GM12878 (cell line): ENCODE results near the gene ROCK1. TPM values are rescaled to one million over a fixed set of nuclear protein-coding genes. Genes with fewer than 3 reads are reported as not detected.

Experiments used
- ATAC-seq: fragments of 200-7000 bp; cut with Tn5 transposase; 3 replicates; pipeline ENCODE4 v1.9.1; 2020; ENCODE audit warnings: mild to moderate bottlenecking, moderate library complexity
- BruUV-seq: library from RNA; stranded (reverse); fragments of 400-500 nt; replicated peaks from 2 replicates; lab custom pipeline; 2021; lab: Mats Ljungman, UMichigan
- CTCF ChIA-PET: fragments of 300-600 bp; sonication (Branson Sonifier 250); formaldehyde crosslinking; extraction: SDS; loops from one replicate; lab custom pipeline; 2021; ENCODE audit warnings: inconsistent platforms; lab: Yijun Ruan, JAX
- POLR2A ChIA-PET: fragments of 350-600 bp; formaldehyde crosslinking; extraction: SDS; loops from one replicate; lab custom pipeline; 2021; ENCODE audit warnings: inconsistent platforms; lab: Charles Lee
- RAD21 ChIA-PET: fragments of 300-600 bp; sonication (Branson Sonifier 250); formaldehyde crosslinking; loops from one replicate; lab custom pipeline; 2023; ENCODE audit warnings: antibody characterized with exemption; ENCODE audit not compliant: unreplicated experiment; lab: Charles Lee
- SMC1A ChIA-PET: fragments of 300-600 bp; sonication (Branson Sonifier 250); formaldehyde crosslinking; loops from one replicate; lab custom pipeline; 2023; ENCODE audit not compliant: unreplicated experiment, uncharacterized antibody; lab: Charles Lee
- DNase-seq: peaks from one replicate; pipeline ENCODE4 v3.0.0-alpha.2; 2011; ENCODE audit warnings: low read depth, low spot score
- FAIRE-seq: peaks from 3 replicates; lab custom pipeline; 2011; peaks lifted over from hg19 to GRCh38; lab: Jason Lieb, UNC
- H2AFZ ChIP-seq: 2 replicates; pipeline ENCODE4 v1.6.0; 2011; ENCODE audit warnings: low read depth, low read length, control low read depth; ENCODE audit not compliant: control insufficient read depth
- H3K27ac ChIP-seq: 2 replicates; pipeline ENCODE4 v1.5.1; 2011; ENCODE audit warnings: control low read depth; ENCODE audit not compliant: control insufficient read depth, insufficient read depth
- H3K27me3 ChIP-seq, 2 experiments: replicated peaks in 1 of 2; 2 replicates each; pipeline versions ENCODE4 v1.6.0 to v1.6.1; 2011; ENCODE audit warnings: low read length in 1 of 2; ENCODE audit not compliant: control insufficient read depth in 2 of 2, insufficient read depth in 2 of 2
- H3K36me3 ChIP-seq, 2 experiments: 2 replicates each; pipeline ENCODE4 v1.5.1; 2011; ENCODE audit warnings: low read length in 1 of 2; ENCODE audit not compliant: control insufficient read depth in 2 of 2, insufficient read depth in 2 of 2
- H3K4me1 ChIP-seq: 2 replicates; pipeline ENCODE4 v1.6.1; 2011; ENCODE audit warnings: mild to moderate bottlenecking, low read length, moderate library complexity, mixed read lengths; ENCODE audit not compliant: control insufficient read depth, insufficient read depth
- H3K4me2 ChIP-seq: 2 replicates; pipeline ENCODE4 v1.6.0; 2011; ENCODE audit warnings: control low read depth; ENCODE audit not compliant: control insufficient read depth, insufficient read depth
- H3K4me3 ChIP-seq: fragments of 200-600 bp; sonication (generic); 2 replicates; pipeline ENCODE4 v1.5.1; 2016
- H3K79me2 ChIP-seq: 2 replicates; pipeline ENCODE4 v1.6.0; 2011; ENCODE audit warnings: low read length; ENCODE audit not compliant: control insufficient read depth, insufficient read depth
- H3K9ac ChIP-seq: 2 replicates; pipeline ENCODE4 v1.8.0; 2011; ENCODE audit warnings: low read length, control low read depth, mixed read lengths; ENCODE audit not compliant: control insufficient read depth, insufficient read depth
- H3K9me3 ChIP-seq: replicated peaks from 3 replicates; pipeline ENCODE4 v1.5.1; 2011; ENCODE audit warnings: mild to moderate bottlenecking, low read length; ENCODE audit not compliant: control insufficient read depth, insufficient read depth
- H4K20me1 ChIP-seq: 2 replicates; pipeline ENCODE4 v1.6.0; 2011; ENCODE audit not compliant: control insufficient read depth, insufficient read depth
- EP300 ChIP-seq, 2 experiments: fragments of 150-350 bp in 1 of 2; IDR thresholded peaks; 2 replicates each; pipeline ENCODE4 v1.6.1; 2011 to 2012; ENCODE audit warnings: low read depth in 2 of 2, low read length in 2 of 2, borderline replicate concordance in 1 of 2, improper control_type of control experiment in 1 of 2, inconsistent platforms in 1 of 2; ENCODE audit not compliant: control insufficient read depth in 1 of 2
- PAX5 ChIP-seq: IDR thresholded peaks from 2 replicates; pipeline ENCODE4 v1.6.1; 2011; ENCODE audit warnings: low read depth, low read length, borderline replicate concordance
- RELA ChIP-seq: fragments of 450-650 bp; IDR thresholded peaks from 2 replicates; pipeline ENCODE4 v1.8.0; 2014; ENCODE audit warnings: borderline replicate concordance; ENCODE audit not compliant: partially characterized antibody
- TARDBP ChIP-seq: IDR thresholded peaks from 2 replicates; pipeline ENCODE4 v1.6.1; 2016; ENCODE audit warnings: borderline replicate concordance
- WGBS: methylation state at CpG from one replicate; pipeline ENCODE4 v1.1.6; 2016; ENCODE audit warnings: low lambda C conversion rate; ENCODE audit not compliant: insufficient replicate concordance, insufficient coverage; ENCODE audit errors: missing lambda C conversion rate; 5-methylcytosine and 5-hydroxymethylcytosine counted together
- in situ Hi-C: fragments of 300-500 bp; cut with MboI; formaldehyde crosslinking; loops from 9 replicates; pipeline ENCODE4 v1.14.3; 2018; ENCODE audit warnings: mixed read lengths
- intact Hi-C: fragments of 100-400 bp; cut with micrococcal nuclease; formaldehyde crosslinking; loops from one replicate; pipeline ENCODE4 v1.14.2; 2022; ENCODE audit not compliant: unreplicated experiment
- polyA plus RNA-seq, 11 experiments: library from polyadenylated mRNA; depleted of rRNA in 4 of 11; unstranded in 6 of 11; stranded (reverse) in 5 of 11; fragments of >200 nt; fragmentation: Nextera tagmentation in 4 of 11; fragmentation: Illumina TruSeq in 1 of 11; extraction: Ambion mirVana in 4 of 11; extraction: Trizol in 1 of 11; gene quantifications; 1 replicate in 1 of 11; 2 replicates in 10 of 11; pipeline versions ENCODE4 v1.2.1 to v1.2.3, GENCODE V29; 2011 to 2016; ENCODE audit warnings: inconsistent platforms in 2 of 11, missing spikeins in 2 of 11, low read depth in 1 of 11
- total RNA-seq, 4 experiments: library from RNA; depleted of rRNA in 3 of 4; stranded (reverse); fragments of >200 nt in 3 of 4; fragmentation: Illumina TruSeq in 1 of 4; extraction: Trizol in 1 of 4; gene quantifications; 2 replicates each; pipeline versions ENCODE4 v1.2.1 to v1.2.3, GENCODE V29; 2013 to 2021
- TF ChIP-seq, protein P1 (sequence below): IDR thresholded peaks from 2 replicates; pipeline ENCODE4 v1.6.1; 2012; ENCODE audit warnings: low read length, inconsistent platforms
- TF ChIP-seq, protein P2 (sequence below): fragments of 450-650 bp; IDR thresholded peaks from 2 replicates; pipeline ENCODE4 v1.6.1; 2017; ENCODE audit warnings: mild to moderate bottlenecking, moderate library complexity
- TF ChIP-seq, protein P3 (sequence below): fragments of 450-650 bp; IDR thresholded peaks from 2 replicates; pipeline ENCODE4 v1.6.1; 2018; ENCODE audit warnings: borderline replicate concordance, mild to moderate bottlenecking; ENCODE audit not compliant: partially characterized antibody

The ROCK1 gene
- total and polyA plus RNA-seq, 10 of the 15 experiments (the other 5 are each of a cell fraction or from before 2014, with no cell fraction given), result 14.8 to 46.6 (median 29.5) TPM

DNA sequence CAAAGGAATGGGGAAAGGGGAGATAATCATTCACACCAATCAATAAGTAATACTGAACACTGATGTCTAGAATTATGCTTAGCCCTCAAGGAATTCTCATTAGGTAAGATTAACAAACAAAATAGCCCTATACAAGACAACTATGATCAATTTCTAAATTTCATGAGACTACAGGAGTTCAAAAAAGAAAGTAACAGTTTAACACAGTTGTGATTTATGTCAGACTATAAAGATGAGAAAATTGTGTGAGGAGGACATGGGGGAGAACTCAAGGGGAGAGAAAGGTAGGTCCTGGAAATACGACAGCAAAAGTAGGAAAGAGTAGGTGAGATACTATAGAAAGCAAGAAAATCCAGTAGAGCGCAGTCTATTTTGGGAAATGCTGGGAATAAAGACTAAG lies 14.9 kb downstream of the ROCK1 start:
- no peak for DNase-seq
- intact Hi-C loops (no loop called here), in situ Hi-C loops (loop anchor here (5.0 to 25.0 kb wide), 3 partner anchors 49 to 102 kb away; no protein-coding TSS in a partner anchor)
- 93% methylated on average over 2 of the region's 2 CpGs for WGBS
- TF ChIP-seq EP300 (IDR thresholded peaks at IDR 0.05; ENCODE audit: borderline replicate concordance in 1 of 2, control insufficient read depth in 1 of 2, low read depth in 2 of 2, low read length in 2 of 2) (no peak), TARDBP (no peak), PAX5 (no peak), RELA (no peak)
- TF ChIP-seq, protein P1, sequence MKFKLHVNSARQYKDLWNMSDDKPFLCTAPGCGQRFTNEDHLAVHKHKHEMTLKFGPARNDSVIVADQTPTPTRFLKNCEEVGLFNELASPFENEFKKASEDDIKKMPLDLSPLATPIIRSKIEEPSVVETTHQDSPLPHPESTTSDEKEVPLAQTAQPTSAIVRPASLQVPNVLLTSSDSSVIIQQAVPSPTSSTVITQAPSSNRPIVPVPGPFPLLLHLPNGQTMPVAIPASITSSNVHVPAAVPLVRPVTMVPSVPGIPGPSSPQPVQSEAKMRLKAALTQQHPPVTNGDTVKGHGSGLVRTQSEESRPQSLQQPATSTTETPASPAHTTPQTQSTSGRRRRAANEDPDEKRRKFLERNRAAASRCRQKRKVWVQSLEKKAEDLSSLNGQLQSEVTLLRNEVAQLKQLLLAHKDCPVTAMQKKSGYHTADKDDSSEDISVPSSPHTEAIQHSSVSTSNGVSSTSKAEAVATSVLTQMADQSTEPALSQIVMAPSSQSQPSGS, result no peak
- TF ChIP-seq, protein P2, sequence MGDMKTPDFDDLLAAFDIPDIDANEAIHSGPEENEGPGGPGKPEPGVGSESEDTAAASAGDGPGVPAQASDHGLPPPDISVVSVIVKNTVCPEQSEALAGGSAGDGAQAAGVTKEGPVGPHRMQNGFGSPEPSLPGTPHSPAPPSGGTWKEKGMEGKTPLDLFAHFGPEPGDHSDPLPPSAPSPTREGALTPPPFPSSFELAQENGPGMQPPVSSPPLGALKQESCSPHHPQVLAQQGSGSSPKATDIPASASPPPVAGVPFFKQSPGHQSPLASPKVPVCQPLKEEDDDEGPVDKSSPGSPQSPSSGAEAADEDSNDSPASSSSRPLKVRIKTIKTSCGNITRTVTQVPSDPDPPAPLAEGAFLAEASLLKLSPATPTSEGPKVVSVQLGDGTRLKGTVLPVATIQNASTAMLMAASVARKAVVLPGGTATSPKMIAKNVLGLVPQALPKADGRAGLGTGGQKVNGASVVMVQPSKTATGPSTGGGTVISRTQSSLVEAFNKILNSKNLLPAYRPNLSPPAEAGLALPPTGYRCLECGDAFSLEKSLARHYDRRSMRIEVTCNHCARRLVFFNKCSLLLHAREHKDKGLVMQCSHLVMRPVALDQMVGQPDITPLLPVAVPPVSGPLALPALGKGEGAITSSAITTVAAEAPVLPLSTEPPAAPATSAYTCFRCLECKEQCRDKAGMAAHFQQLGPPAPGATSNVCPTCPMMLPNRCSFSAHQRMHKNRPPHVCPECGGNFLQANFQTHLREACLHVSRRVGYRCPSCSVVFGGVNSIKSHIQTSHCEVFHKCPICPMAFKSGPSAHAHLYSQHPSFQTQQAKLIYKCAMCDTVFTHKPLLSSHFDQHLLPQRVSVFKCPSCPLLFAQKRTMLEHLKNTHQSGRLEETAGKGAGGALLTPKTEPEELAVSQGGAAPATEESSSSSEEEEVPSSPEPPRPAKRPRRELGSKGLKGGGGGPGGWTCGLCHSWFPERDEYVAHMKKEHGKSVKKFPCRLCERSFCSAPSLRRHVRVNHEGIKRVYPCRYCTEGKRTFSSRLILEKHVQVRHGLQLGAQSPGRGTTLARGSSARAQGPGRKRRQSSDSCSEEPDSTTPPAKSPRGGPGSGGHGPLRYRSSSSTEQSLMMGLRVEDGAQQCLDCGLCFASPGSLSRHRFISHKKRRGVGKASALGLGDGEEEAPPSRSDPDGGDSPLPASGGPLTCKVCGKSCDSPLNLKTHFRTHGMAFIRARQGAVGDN, result no peak
- TF ChIP-seq, protein P3, sequence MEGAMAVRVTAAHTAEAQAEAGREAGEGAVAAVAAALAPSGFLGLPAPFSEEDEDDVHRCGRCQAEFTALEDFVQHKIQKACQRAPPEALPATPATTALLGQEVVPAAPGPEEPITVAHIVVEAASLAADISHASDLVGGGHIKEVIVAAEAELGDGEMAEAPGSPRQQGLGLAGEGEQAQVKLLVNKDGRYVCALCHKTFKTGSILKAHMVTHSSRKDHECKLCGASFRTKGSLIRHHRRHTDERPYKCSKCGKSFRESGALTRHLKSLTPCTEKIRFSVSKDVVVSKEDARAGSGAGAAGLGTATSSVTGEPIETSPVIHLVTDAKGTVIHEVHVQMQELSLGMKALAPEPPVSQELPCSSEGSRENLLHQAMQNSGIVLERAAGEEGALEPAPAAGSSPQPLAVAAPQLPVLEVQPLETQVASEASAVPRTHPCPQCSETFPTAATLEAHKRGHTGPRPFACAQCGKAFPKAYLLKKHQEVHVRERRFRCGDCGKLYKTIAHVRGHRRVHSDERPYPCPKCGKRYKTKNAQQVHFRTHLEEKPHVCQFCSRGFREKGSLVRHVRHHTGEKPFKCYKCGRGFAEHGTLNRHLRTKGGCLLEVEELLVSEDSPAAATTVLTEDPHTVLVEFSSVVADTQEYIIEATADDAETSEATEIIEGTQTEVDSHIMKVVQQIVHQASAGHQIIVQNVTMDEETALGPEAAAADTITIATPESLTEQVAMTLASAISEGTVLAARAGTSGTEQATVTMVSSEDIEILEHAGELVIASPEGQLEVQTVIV, result no peak
- H3K4me3 ChIP-seq, result no peak overlapping the region
- no peak overlapping the region for H3K27ac ChIP-seq
- POLR2A ChIA-PET, result no interaction called here
- H3K4me2 ChIP-seq, result no peak overlapping the region
- no peak for FAIRE-seq
- H3K27me3 ChIP-seq, result no peaks in the 10 kb centered on the region
- no peak for ATAC-seq
- CTCF ChIA-PET, result no interaction called here
- H3K4me1 ChIP-seq, result peaks cover 6% of the 10 kb centered on the region
- no peak overlapping the region for H2AFZ ChIP-seq
- peaks cover 86% of the 10 kb centered on the region for H3K79me2 ChIP-seq
- no peaks in the 10 kb centered on the region for H4K20me1 ChIP-seq
- peaks cover 0 to 9% of the 10 kb centered on the region in 2 experiments; a peak in 2 of 4 replicates for H3K36me3 ChIP-seq
- RAD21 ChIA-PET, result no interaction called here
- H3K9me3 ChIP-seq, result peaks cover 3% of the 10 kb centered on the region
- BruUV-seq, result no TSS peak
- H3K9ac ChIP-seq, result no peak overlapping the region
- SMC1A ChIA-PET, result no interaction called here
